GM21367 (cell line): ENCODE measurements around the gene SELENOO.

Experiments used
- ATAC-seq: cut with Tn5 transposase; IDR thresholded peaks from one replicate; pipeline ENCODE4 v1.9.1; 2021; ENCODE audit not compliant: unreplicated experiment

The SELENOO gene

DNA sequence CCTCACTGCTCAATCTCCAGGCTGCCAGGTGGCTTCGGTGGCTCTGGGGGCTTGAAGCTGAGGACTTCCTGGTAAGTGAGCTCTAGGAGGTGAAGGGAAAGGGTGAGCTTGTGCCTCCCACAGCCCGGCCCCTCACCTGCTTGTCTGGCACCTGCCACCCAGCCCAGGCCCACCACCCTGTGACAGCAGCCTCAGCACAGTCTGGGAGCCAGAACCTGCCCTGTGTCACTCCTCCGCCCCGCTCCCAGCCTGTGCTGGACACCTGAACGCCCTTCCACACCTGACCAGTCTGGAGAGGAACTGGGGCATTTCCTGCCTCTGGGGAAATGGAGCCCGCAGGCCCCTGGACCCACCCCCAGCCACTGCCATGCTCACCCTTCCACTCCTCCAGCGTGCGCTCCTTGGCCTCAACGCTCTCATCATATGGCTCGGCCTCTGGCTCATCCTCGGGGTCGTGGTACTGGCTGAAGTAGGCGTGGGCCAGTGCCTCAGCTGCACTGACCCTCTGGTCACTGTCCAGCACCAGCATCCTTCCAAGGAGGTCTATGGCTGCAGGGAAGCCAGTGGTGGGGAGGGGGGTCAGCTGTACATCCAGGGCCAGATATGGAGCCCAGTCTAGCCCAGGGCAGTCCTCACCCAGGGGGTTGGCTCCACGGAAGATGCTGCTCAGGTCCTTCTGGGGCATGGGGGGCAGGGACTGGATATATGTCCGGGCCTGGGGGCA is 64.3 kb downstream of the SELENOO start:
- ATAC-seq: no peak

DNA sequence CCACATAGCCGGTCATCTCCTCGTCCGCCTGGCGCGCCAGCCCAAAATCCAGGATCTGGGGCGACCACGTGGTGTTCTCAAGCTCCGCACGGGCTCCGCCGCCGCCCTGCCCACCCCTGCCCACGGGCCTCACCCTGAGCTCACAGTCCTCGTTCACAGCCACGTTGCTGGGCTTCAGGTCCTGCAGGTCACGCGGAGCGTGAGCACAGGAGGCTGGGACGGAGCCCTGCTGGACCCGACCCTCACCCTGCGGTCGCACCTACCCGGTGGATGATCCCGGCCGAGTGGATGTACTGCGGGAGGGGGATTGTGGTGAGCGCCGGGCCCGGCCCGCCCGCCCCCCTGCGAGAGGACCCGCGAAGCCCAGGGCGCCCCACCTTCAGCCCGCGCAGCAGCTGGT is 66.2 kb downstream of the SELENOO start:
- ATAC-seq: no peak
